ENCODE results near the gene IRGQ.

The IRGQ gene

DNA sequence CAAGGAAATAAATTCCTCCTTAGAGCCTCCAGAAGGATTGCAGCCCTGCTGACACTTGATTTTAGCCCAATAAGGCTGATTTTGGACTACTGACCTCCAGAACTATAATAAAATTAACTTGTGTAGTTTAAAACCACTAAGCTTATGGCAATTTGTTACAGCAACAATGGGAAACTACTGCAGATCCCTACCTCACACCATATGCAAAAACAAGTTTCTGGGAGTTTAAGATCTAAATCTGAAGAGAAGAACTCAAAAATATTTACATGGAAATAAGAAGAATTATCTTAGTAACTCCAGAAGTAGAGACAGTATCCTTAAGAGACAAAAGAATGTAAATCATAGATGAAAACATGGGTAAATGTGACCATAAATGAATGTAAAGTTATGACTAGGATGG lies 57.0 kb downstream of the IRGQ start:
- no peak for DNase-seq

DNA sequence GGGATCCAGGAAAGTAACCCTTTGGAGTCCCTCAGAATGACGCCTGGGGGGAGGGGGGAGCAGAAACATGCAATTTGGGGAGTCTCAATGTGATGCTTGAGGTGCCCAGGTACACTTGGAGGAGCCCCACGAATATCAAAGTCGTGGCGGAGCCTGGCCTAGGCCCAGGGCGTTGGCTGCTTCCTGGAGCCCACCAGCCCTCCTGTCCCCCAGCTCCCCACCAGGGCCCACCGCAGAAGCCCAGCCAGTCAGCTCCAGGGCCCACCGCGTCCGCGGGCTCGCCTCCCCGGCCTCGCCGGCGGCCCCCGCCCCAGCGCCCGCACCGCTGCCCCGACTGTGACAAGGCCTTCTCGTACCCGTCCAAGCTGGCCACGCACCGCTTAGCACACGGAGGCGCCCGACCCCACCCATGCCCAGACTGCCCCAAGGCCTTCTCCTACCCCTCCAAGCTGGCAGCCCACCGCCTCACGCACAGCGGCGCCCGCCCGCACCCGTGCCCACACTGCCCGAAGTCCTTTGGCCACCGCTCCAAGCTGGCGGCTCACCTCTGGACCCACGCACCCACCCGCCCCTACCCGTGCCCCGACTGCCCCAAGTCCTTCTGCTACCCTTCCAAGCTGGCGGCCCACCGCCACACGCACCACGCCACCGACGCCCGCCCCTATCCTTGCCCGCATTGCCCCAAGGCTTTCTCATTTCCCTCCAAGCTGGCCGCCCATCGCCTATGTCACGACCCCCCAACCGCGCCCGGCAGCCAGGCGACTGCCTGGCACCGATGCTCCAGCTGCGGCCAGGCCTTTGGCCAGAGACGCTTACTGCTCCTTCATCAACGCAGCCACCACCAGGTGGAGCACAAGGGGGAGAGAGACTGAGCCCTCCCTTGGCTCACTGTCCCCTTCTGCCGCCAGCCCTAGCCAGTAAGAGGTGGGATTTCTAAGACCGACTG lies 60.8 kb downstream of the IRGQ start:
- DNase-seq: peak; percentile 16 to 33
